Measurements from ENCODE around the gene ARRB1.

- TF ChIP-seq CTCF (IDR thresholded peaks at IDR 0.05): no peak
- no peak for TF ChIP-seq REST (IDR thresholded peaks at IDR 0.05; ENCODE audit: insufficient read depth in 1 of 2, low read depth in 2 of 2, low read length in 1 of 2)
- no peak for TF ChIP-seq POLR2AphosphoS5 (IDR thresholded peaks at IDR 0.05; ENCODE audit: low read depth, low read length)
- TF ChIP-seq SIN3A (IDR thresholded peaks at IDR 0.05; ENCODE audit: borderline replicate concordance, insufficient read depth, low read depth, low read length): no peak
- TF ChIP-seq TCF7L2 (IDR thresholded peaks at IDR 0.05; ENCODE audit: low read depth, low read length): no peak
Measured at GRCh38 chr11:75305452-75305851, 46.0 kb downstream of the ARRB1 start.
